K562 (cell line): ENCODE results near the gene NBPF14. TPM values are rescaled to one million over a fixed set of nuclear protein-coding genes. Genes with fewer than 3 reads are reported as not detected.
"Not testable (repeated sequence)": the region's sequence is repeated elsewhere in the genome, so short reads cannot be mapped to it uniquely, and the experiment has no call there.

Experiments used
- ATAC-seq: fragments of 200-7000 bp; cut with Tn5 transposase; 3 replicates; pipeline ENCODE4 v1.9.1; 2020; ENCODE audit warnings: moderate library complexity
- BruUV-seq: library from RNA; stranded (reverse); fragments of 400-500 nt; replicated peaks from 2 replicates; lab custom pipeline; 2021; lab: Mats Ljungman, UMichigan
- CTCF ChIA-PET: fragments of 300-600 bp; formaldehyde crosslinking; extraction: SDS; loops from one replicate; lab custom pipeline; 2021; ENCODE audit warnings: low intra/inter-chr PET ratio; lab: Yijun Ruan, JAX
- POLR2A ChIA-PET: fragments of 300-600, 350-650 bp; sonication (Branson Sonifier 250); formaldehyde crosslinking; extraction: SDS; loops from one replicate; lab custom pipeline; 2021; ENCODE audit warnings: antibody characterized with exemption, inconsistent platforms; lab: Yijun Ruan, JAX
- DNase-seq, 4 experiments: peaks; one replicate each; pipeline versions ENCODE4 v3.0.0 to v3.0.0-alpha.2; 2011 to 2018; ENCODE audit warnings: low spot score in 3 of 4, mixed read lengths in 3 of 4; ENCODE audit errors: extremely low read depth in 1 of 4
- FAIRE-seq: peaks from 2 replicates; lab custom pipeline; 2011; peaks lifted over from hg19 to GRCh38; lab: Jason Lieb, UNC
- H2AFZ ChIP-seq: 2 replicates; pipeline ENCODE4 v1.6.0; 2011; ENCODE audit warnings: low read depth, low read length, control low read depth, inconsistent platforms
- H3K27ac ChIP-seq: fragments of 200-600 bp; 3 replicates; pipeline ENCODE4 v1.8.0; 2011; ENCODE audit warnings: low read depth, mild to moderate bottlenecking, control low read depth, inconsistent platforms, low read length, moderate library complexity, mixed read lengths; ENCODE audit errors: extremely low read depth
- H3K27me3 ChIP-seq, 2 experiments: fragments of 300-600 bp in 1 of 2; 2 replicates in 1 of 2; 3 replicates in 1 of 2; pipeline versions ENCODE4 v1.6.0 to v1.8.0; 2011; ENCODE audit warnings: inconsistent platforms in 2 of 2, low read length in 2 of 2, mild to moderate bottlenecking in 1 of 2, mixed read lengths in 1 of 2, moderate library complexity in 1 of 2; ENCODE audit not compliant: control insufficient read depth in 2 of 2, insufficient read depth in 2 of 2
- H3K36me3 ChIP-seq: fragments of 300-600 bp; 3 replicates; pipeline ENCODE4 v1.8.0; 2011; ENCODE audit warnings: mild to moderate bottlenecking, low read length, inconsistent platforms; ENCODE audit not compliant: control insufficient read depth, insufficient read depth
- H3K4me1 ChIP-seq, 2 experiments: fragments of 200-600 bp in 1 of 2; replicated peaks in 1 of 2; 2 replicates in 1 of 2; 3 replicates in 1 of 2; pipeline versions ENCODE4 v1.5.1 to v1.8.0; 2011; ENCODE audit warnings: inconsistent platforms in 2 of 2, low read length in 2 of 2, mild to moderate bottlenecking in 1 of 2, mixed read lengths in 1 of 2, moderate library complexity in 1 of 2; ENCODE audit not compliant: control insufficient read depth in 2 of 2, insufficient read depth in 2 of 2
- H3K4me2 ChIP-seq: 2 replicates; pipeline ENCODE4 v1.6.1; 2011; ENCODE audit warnings: low read length, control low read depth, inconsistent platforms, mixed read lengths; ENCODE audit not compliant: insufficient read depth
- H3K4me3 ChIP-seq: fragments of 200-600 bp; sonication (generic), shearing (Covaris generic); 2 replicates; pipeline ENCODE4 v1.5.1; 2016; ENCODE audit warnings: control low read depth, inconsistent platforms
- H3K79me2 ChIP-seq: fragments of 200-600 bp; 3 replicates; pipeline ENCODE4 v1.8.0; 2011; ENCODE audit warnings: low read length, inconsistent platforms; ENCODE audit not compliant: control insufficient read depth, insufficient read depth
- H3K9ac ChIP-seq, 2 experiments: 2 replicates each; pipeline versions ENCODE4 v1.6.0 to v1.6.1; 2011; ENCODE audit warnings: low read depth in 2 of 2, low read length in 2 of 2, control low read depth in 1 of 2, inconsistent platforms in 1 of 2, mild to moderate bottlenecking in 1 of 2, mixed read lengths in 1 of 2; ENCODE audit not compliant: insufficient read depth in 1 of 2
- H3K9me1 ChIP-seq: one replicate; pipeline ENCODE4 v1.6.0; 2011; ENCODE audit warnings: inconsistent platforms, mild to moderate bottlenecking, low read length, moderate library complexity; ENCODE audit not compliant: control insufficient read depth, insufficient read depth
- H3K9me3 ChIP-seq: replicated peaks from 2 replicates; pipeline ENCODE4 v1.5.1; 2011; ENCODE audit warnings: low read depth, low read length, inconsistent platforms; ENCODE audit not compliant: control insufficient read depth, insufficient read depth
- H4K20me1 ChIP-seq: replicated peaks from 2 replicates; pipeline ENCODE4 v1.6.1; 2011; ENCODE audit warnings: low read length, inconsistent platforms, mixed read lengths; ENCODE audit not compliant: control insufficient read depth, insufficient read depth
- NONO ChIP-seq, 2 experiments: fragments of 200-400 bp in 1 of 2; fragments of 450-650 bp in 1 of 2; formaldehyde crosslinking in 1 of 2; IDR thresholded peaks; 2 replicates each; pipeline ENCODE4 v1.6.1; 2017; ENCODE audit warnings: low read depth in 2 of 2, mild to moderate bottlenecking in 2 of 2, moderate library complexity in 2 of 2, low read length in 1 of 2
- WGBS: fragments of 100-300 bp; shearing (Covaris generic); methylation state at CpG from one replicate; pipeline ENCODE4 v1.1.6; 2016; ENCODE audit warnings: low coverage, mixed read lengths; ENCODE audit not compliant: insufficient coverage; ENCODE audit errors: missing lambda C conversion rate; 5-methylcytosine and 5-hydroxymethylcytosine counted together
- in situ Hi-C: fragments of 300-500 bp; cut with MboI; formaldehyde crosslinking; loops from 4 replicates; pipeline ENCODE4 v1.15.0; 2018; ENCODE audit warnings: inconsistent platforms, mixed read lengths
- intact Hi-C: fragments of 100-400 bp; cut with micrococcal nuclease; formaldehyde crosslinking; loops from 2 replicates; pipeline ENCODE4 v1.14.2; 2022
- polyA plus RNA-seq, 8 experiments: library from polyadenylated mRNA; depleted of rRNA in 4 of 8; stranded (reverse) in 5 of 8; unstranded in 3 of 8; fragments of >200 nt; fragmentation: Nextera tagmentation in 2 of 8; fragmentation: Illumina TruSeq in 1 of 8; extraction: Ambion mirVana in 2 of 8; extraction: Trizol in 1 of 8; gene quantifications; 2 replicates each; pipeline versions ENCODE4 v1.2.1 to v1.2.3, GENCODE V29; 2011 to 2014; ENCODE audit warnings: inconsistent platforms in 1 of 8, missing spikeins in 1 of 8
- total RNA-seq, 7 experiments: library from RNA; depleted of rRNA in 6 of 7; stranded (reverse); fragments of >200 nt in 6 of 7; fragmentation: Illumina TruSeq in 2 of 7; extraction: Trizol in 2 of 7; gene quantifications; 2 replicates each; pipeline versions ENCODE4 v1.2.1 to v1.2.3, GENCODE V29; 2011 to 2021; ENCODE audit warnings: low replicate concordance in 1 of 7

The NBPF14 gene
- total and polyA plus RNA-seq, 9 of the 15 experiments (the other 6 are each of a cell fraction or from before 2014, with no cell fraction given) = 0.99 to 10.6 (median 6.1) TPM

DNA sequence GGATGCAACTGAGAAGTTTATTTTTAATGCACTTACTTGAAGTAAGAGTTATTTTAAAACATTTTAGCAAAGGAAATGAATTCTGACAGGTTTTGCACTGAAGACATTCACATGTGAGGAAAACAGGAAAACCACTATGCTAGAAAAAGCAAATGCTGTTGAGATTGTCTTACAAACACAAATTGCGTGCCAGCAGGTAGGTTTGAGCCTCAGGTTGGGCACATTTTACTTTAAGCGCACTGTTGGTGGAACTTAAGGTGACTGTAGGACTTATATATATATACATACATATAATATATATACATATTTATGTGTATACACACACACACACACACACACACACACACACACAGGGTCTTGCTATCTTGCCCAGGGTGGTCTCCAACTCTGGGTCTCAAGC lies 69.2 kb downstream of the NBPF14 start:
- 50% methylated on average over 1 of the region's 2 CpGs for WGBS
- POLR2A ChIA-PET, H3K4me3 ChIP-seq, H2AFZ ChIP-seq, H3K79me2 ChIP-seq, H3K9me1 ChIP-seq, H3K27me3 ChIP-seq, ATAC-seq, CTCF ChIA-PET, H3K9ac ChIP-seq, FAIRE-seq, H3K4me2 ChIP-seq, BruUV-seq, H4K20me1 ChIP-seq, H3K4me1 ChIP-seq, intact Hi-C loops, DNase-seq, H3K27ac ChIP-seq, H3K9me3 ChIP-seq, H3K36me3 ChIP-seq: not testable (repeated sequence)
- in situ Hi-C loops = loop anchor here (25.0 kb wide), 1 partner anchor 164 kb away; no protein-coding TSS in a partner anchor

DNA sequence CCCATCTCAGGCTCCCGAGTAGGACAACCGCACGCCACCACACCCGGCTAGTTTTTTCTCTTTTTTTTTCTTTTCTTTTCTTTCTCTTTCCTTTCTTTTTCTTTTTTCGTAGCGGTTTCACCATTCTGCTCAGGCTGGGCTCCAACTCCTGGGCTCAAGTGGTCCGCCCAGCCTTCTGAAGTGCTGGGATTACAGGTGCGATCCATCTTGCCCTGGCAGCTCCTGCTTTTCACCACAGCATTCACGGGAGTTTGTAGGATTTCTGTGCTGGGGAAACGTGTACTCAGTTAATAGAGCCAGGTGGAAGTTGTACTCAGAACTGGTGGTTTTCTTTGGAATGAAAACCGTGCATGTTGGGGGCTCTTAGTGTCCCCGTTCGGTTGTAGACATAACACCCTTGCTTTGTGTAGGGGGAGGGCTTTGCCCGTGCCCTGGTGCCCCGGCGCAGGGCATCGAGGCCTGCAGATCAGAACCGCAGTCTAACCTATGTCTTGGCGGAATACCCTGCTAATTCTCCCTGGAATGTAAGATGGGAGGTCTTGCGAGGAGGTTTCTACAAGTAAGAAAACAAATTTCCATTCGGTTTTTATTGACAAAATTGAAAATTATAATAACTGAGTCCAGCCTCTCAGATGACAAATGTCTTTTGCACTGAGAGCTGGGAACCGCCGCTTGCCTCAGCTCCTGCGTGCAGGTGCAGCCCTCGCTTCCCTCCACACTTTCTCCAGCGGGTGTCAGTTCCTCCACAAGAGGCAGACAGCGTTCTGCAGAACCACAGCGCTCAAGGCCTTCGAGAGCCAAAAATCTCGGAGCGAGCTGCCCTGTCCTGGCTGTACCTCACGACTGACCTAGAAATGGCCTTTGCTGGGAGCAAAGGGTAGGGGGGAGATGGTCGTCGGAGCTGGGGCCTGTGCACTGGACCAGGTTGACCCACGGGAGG lies 72.3 kb downstream of the NBPF14 start:
- TF ChIP-seq NONO (IDR thresholded peaks at IDR 0.05; ENCODE audit: low read depth in 2 of 2, low read length in 1 of 2) = peak in 1 of 2 experiments; percentile 62; a peak in 1 of 4 replicates
- FAIRE-seq, intact Hi-C loops, H3K9me3 ChIP-seq, H4K20me1 ChIP-seq, H3K4me2 ChIP-seq, CTCF ChIA-PET, DNase-seq, H3K79me2 ChIP-seq, BruUV-seq, H2AFZ ChIP-seq, in situ Hi-C loops, H3K9me1 ChIP-seq, H3K36me3 ChIP-seq, H3K27me3 ChIP-seq, H3K27ac ChIP-seq, H3K4me1 ChIP-seq, H3K4me3 ChIP-seq, H3K9ac ChIP-seq: not testable (repeated sequence)
- 41% methylated on average over 4 of the region's 35 CpGs for WGBS
- POLR2A ChIA-PET = interaction anchor here (0.7 to 1.3 kb wide), 5 partner anchors 135 to 260 kb away, joined by 3 to 9 read pairs (median 3); no protein-coding TSS in a partner anchor
- peak; percentile 6; the same call in 1 of the 3 replicates for ATAC-seq
